ENCODE data around the gene NTMT1.
"Not testable (repeated sequence)": the region's sequence is repeated elsewhere in the genome, so short reads cannot be mapped to it uniquely, and the experiment has no call there.

NTMT1 gene

DNA sequence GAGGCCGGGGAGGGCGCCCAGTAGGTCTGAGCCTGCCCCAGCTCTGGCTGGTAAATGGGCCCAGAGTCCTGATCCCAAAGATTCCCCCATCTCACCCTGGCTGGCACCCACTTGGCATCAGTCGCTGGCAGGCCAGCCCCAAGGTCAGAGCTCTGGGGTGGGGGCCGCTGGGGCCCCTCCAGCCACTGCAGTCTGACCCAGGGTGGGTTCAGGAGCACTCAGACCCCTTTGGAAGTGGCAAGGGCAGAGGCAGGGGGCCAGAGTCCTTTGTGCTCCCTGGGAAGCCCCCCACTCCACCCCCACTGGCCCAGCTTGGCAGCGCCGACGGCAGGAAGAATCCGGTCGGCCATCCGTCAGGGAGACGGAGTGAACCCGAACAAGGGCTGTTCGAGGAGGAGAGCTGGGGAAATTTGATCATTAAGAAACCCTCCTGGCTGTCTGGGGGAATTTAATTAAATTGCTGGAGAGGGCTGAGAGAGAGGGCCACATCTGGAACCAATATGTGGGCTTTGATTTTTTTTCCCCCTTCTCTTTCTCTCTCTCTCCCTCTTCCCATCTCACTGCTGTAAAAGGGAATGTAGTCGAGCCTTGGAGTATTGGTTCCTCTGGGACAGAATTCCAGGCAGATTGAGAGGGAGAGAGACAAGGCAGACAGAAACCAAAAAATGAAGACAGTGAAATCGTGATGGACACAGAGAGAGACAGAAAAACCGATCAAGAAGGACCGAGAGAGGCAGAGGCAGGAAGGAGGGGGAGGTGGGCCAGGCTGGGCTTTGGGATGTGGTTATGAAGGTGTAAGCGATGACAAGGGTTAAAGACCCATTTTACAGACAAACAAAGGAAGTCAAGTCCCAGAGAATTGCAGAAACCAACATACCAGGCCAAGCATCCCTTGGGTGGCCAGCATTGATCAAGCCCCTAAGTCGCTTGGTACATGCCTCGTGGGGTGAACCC, 24.0 kb downstream of the NTMT1 start:
- no peak for DNase-seq

DNA sequence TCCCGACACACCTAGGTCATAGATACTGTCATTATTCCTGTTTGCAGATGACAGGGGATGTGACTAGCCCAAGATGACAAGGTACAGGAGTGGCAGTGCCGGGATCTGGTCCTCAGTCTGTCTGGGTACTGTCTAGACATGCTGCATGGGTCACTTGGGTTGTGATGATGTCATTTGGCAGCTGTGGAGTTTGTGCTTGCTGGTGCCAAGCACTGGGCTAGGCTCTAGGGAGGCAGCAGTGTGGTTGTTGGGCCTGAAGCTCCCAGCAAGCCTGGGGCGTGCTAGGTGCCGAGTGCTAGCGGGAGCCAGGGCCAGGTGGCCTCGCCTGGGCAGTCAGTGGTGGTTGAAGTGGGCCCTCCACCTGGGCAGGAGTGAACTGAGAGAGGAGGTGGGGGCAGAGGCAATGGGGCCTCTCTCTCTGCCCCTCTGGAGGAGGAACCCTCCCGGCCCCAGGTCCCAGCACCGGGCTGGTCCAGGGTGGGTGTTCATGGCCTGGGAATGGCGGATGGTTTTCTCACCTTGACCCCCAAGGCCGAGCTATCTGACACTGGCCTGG, 24.8 kb downstream of the NTMT1 start:
- DNase-seq: peak in 2 of 58 donors; percentile 14 to 20

DNA sequence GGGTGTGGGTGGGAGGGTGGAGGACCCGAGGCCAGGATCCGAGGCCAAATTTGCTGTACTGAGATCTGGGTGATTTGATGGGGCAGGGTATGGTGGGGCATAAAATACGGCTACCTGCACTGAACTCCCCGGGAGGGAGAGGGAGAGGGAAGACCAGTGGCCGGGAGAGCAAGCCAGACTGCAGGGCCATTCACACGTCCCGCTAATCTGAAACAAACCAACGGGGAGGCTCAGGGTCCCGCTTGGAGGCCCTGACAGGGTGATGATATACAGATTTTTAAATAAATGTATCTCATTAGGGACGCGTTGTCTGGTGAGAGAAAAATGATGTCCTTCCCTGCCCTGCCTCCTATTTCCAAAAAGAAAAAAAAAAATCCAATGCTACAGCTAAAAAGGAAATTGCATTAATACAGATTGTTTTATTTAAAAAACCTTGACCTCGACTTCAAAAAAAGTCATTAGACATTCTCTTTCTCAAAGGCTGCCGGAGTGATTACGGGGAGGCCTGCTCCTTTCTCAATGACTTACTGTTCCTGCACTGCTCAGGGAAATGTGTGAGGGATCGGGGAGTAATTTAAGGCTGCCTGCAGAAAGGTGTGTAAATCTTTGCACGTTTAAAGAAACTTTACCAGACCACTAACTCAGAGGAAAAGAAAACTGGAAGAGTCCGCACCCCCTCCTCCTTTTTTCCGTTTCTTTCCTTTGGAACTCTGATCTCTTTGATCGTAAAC, 28.0 kb downstream of the NTMT1 start:
- no peak for DNase-seq

GRCh38 chr9:129654554-129655040, 28.6 kb downstream of the NTMT1 start:
- no peak for DNase-seq

DNA sequence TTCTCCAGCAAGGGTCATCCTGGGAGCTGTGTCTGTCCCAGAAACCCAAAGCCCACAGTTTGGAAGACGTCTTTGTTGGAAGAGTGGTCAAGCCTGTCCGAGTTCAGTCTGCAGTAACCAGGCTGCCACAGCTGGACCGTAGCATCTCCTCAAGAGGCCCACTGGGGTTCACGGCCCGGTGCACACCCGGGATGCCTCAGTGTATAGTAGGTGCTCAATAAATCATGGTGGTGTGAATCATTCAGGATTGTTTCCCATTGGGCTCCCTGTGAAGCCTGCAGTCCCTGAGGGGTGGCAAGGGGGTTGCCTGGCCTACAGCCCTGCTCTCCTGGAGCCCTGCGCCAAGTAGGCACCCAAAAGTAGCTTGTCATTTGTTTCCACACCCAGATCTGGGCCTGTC, 29.2 kb downstream of the NTMT1 start:
- no peak for DNase-seq

- DNase-seq: no peak
These were observed 29.7 kb downstream of the NTMT1 start for GRCh38 chr9:129655696-129656095.

GRCh38 chr9:129656795-129657390, 30.9 kb downstream of the NTMT1 start:
- DNase-seq: no peak

- no peak for DNase-seq
These were observed 35.1 kb downstream of the NTMT1 start for GRCh38 chr9:129661029-129661428.

DNA sequence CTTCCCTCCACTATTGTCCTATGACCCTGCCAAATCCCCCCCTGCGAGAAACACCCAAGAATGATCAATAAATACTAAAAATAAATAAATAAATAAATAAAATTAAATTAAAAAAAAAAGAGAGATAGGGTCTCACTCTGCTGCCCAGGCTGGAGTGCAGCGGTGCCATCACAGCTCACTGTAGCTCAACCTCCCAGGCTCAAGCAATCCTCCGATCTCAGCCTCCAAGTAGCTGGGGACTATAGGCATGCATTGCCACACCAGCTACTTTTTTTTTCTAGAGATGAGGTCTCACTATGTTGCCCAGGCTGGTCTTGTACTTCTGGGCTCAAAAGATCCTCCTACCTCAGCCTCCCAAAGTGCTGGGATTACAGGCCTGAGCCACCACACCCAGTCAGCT, 36.3 kb downstream of the NTMT1 start:
- not testable (repeated sequence) for DNase-seq

- no peak for DNase-seq
These were observed 38.9 kb downstream of the NTMT1 start for GRCh38 chr9:129664746-129665388.

DNA sequence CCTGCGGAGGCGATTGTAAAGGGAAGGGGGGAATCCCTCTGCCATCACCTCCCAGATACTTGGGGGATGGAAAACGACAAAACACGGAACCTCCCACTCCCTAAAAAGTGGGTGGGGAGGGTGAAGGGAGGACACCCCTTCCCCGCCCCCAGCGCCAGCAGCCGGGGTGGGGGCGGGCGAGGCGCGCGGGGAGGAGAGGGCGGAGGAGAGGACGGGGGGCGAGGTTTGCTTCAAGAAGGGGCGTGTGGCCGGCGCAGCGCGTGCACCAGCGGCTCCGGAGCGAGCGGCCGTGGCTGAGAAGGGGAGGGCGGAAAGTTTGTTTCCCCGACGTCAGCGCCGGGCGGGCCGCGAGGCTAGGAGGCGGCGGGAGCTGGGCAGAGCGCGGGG, 39.4 kb downstream of the NTMT1 start, which contains the start of gene PRRX2:
TSS of gene PRRX2 (plus strand) at position 259 of the 387 bp plus-strand sequence. CDS start 221 bp downstream, outside the sequence.
- DNase-seq: peak in 1 of 58 donors; percentile 7

DNA sequence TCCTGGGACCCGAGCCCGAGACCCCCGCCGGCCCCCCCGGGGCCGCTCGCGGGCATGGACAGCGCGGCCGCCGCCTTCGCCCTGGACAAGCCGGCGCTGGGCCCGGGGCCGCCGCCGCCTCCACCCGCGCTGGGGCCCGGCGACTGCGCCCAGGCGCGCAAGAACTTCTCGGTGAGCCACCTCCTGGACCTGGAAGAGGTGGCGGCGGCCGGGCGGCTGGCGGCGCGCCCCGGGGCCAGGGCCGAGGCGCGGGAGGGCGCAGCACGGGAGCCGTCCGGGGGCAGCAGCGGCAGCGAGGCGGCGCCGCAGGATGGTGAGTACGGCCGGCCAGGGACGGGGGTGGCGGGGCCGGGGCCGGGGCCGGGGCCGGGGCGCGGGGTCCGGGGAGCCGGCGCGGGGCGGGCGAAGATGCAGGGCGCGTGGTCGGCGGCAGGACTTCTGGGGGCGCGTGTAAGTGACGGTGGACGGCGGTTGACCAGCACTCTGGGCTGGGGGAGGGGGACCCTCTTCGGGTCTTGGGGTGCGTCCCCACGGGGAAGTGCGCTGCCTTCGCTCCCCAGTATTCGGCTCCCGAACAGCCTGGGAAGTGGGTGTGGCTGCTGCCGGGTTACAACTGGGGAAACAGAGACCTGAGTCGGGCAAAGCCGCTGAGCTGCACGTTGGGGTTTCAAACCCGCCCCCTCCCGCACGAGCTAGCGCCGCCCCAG, 40.0 kb downstream of the NTMT1 start:
- no peak for DNase-seq

GRCh38 chr9:129666575-129666974, 40.6 kb downstream of the NTMT1 start:
- no peak for DNase-seq

- DNase-seq: no peak
These were observed 41.4 kb downstream of the NTMT1 start for GRCh38 chr9:129667378-129667777.

DNA sequence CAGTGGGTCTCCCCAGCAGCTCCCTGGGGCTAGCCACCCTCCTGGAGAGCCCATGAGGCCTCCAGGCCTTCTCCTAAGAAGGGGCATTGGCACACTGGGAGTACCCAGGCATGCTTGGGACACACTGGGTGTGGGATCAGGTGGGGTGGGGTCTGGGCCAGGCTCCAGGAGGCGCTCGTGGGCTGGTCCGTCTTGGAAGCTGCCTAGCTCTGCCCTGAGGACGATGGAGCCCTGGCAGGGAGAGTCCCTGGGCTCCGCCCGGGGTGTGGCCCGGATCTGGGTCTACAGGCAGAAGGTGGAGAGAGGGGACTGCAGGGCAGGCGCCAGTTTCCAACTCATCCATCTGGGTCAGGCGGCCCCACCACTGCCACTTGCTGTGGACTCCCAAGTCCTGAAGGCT, 41.9 kb downstream of the NTMT1 start:
- DNase-seq: no peak

- no peak for DNase-seq
These were observed 43.3 kb downstream of the NTMT1 start for GRCh38 chr9:129669141-129669718.

DNA sequence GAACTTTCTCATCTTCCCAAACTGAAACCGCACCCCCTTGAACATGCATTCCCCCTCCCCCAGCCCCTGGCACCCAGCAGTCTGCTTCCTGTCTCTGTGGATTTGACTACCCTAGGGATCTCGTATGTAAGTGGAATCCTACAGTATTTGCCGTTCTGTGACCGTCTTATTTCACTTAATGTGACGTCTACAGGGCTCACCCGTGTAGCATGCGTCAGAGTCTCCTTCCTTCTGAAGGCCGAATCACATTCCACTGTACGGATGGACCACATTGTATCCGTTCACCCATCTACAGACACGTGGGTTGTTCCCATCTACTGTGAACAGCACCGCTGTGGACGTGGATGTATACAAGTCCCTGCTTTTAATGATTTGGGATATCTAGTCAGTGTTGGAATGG, 44.0 kb downstream of the NTMT1 start:
- no peak for DNase-seq

GRCh38 chr9:129671065-129671464, 45.1 kb downstream of the NTMT1 start:
- no peak for DNase-seq

DNA sequence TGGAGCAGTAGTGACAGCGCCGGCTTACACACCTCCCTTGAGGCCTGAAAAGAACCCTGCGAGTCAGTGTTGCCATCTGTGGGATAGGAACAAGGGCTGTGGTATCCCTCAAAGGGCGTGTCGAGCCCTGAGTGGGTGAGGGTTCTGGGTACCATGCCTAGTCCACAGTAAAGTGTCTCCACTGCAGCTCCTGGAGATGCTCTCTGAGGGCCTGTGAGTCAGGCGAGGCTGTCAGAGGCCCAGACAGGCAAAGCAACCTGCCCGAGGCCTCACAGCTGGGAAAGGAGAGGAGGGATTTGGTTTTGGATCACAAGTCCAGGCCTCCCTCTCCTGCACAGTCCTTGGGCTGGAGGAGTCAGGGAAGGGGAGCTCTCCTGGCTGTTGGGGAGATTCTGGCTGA, 45.6 kb downstream of the NTMT1 start:
- DNase-seq: no peak

DNA sequence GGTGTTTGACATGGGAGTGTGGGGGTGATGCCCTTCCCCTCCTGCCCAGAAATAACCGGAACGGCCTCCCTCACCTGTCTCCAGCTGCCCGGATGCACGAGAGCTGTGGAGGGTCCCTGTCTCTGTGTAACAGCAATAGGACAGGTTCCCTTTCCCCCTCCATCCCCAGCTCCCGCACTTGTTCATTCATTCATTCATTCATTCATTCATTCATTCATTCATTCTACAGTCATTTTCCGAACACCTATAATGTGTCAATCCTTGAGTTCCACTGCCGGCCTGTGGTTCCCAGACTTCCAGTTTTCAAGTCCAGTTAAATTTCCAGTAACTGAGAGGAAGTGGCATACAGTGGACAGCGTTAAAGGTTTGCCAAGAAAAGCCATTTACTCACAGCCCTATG, 46.7 kb downstream of the NTMT1 start:
- no peak for DNase-seq
